Nasal cavity respiratory epithelium epithelial cell of viscerocranial mucosa (primary cell): Measurements from ENCODE around the gene DCDC2. TPM values are rescaled to one million over a fixed set of nuclear protein-coding genes. Genes with fewer than 3 reads are reported as not detected.

ENCODE experiments used
- total RNA-seq: library from RNA; depleted of rRNA; stranded (reverse); fragments of >200 nt; gene quantifications from 2 replicates; pipeline ENCODE4 v1.2.3, GENCODE V29; 2014

DCDC2 gene
- 0.68 and 6.6 TPM in 2 replicates for total RNA-seq

DNA sequence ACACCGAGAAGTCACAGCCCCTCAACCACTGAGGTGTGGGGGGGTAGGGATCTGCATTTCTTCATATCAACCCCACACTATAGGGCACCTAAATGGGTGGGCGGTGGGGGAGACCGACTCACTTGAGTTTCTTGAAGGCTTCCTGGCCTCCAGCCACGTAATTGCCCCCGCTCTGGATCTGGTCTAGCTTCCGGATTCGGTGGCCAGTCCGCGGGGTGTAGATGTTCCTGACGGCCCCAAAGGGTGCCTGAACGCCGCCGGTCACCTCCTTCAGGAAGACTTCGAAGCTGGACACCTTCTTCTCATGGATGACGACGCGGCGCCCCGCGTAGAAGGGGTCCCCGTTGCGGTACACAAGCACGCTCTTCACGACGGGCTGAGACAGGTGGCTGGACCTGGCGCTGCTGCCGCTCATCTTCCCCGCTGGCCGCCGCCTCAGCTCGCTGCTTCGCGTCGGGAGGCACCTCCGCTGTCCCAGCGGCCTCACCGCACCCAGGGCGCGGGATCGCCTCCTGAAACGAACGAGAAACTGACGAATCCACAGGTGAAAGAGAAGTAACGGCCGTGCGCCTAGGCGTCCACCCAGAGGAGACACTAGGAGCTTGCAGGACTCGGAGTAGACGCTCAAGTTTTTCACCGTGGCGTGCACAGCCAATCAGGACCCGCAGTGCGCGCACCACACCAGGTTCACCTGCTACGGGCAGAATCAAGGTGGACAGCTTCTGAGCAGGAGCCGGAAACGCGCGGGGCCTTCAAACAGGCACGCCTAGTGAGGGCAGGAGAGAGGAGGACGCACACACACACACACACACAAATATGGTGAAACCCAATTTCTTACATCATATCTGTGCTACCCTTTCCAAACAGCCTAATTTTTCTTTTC, at the start of gene DCDC2:
Gene DCDC2, minus strand, starts transcription at position 724 of the 883 bp plus-strand sequence. Its CDS starts 309 bp downstream, at position 415.

DNA sequence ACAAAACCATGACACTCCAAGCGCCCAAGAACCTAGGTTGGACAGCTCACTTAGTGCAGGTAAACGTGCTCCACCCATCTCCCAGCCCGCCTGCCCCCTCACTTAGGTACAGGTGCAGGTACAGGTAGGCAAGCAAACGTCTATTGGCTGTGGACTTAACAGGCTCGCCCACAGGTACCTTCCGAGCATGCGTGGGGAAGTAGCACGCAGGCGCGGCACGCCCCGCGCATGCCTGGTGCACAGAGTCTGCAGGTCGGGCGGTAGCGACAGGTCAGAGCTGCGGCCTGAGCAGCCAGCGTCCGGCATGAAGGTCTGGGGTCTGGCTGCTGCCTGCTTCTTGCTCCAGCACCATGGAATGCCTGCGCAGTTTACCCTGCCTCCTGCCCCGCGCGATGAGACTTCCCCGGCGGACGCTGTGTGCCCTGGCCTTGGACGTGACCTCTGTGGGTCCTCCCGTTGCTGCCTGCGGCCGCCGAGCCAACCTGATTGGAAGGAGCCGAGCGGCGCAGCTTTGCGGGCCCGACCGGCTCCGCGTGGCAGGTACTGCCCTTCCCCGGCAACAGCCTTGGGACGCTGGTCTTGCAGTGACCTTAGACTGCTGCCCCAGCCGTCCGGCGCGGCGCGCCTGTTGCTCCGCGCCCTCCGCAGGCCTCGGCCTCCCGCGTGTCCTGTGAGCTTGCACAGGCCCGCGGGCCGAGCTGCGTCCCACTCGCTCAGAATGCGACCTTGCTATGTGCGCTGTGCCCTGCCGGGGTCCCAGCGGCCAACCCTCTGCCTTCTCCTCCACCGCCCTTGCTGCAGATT, 45.0 kb upstream of the DCDC2 start, which contains the start of gene MRS2:
Gene MRS2, plus strand, starts transcription at position 240 of the 804 bp plus-strand sequence. Its CDS starts 111 bp downstream, at position 351.

DNA sequence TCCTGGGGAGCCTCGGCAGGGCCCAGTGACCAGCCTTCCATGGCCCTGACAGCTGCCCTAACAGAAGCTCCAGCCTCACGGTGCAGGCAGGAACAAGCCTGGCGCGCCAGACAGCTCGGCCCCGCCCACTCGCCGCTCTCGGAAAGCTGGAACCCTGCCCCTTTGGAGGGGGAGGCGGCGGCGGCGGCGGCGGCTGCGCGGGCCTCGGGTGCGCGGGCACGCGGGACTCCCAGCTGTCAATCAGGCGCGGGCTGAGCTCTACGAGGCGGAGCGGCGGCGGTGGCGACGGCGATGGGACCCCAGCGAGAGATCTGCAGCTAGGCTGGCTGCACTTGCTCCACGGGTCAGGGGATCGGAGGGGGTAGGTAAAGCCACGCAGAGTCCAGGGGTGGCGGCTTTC, 231.9 kb downstream of the DCDC2 start, which contains the start of gene NRSN1:
Gene NRSN1, plus strand, starts transcription at position 236 of the 400 bp plus-strand sequence. CDS start 8,113 bp downstream, outside the sequence.

Other genes starting within 250 kb of the DCDC2 start
- not detected in 2 replicates for gene NRSN1, start 231.8 kb downstream of the DCDC2 start, total RNA-seq
- gene MRS2, start 44.9 kb upstream of the DCDC2 start, total RNA-seq = 19.5 and 32.4 TPM in 2 replicates
- gene GPLD1, start 131.5 kb upstream of the DCDC2 start, total RNA-seq = under 0.01 and 0.64 TPM in 2 replicates
- 0.68 and 5.3 TPM in 2 replicates for gene ALDH5A1, start 136.9 kb upstream of the DCDC2 start, total RNA-seq